ENCODE data around the gene SCAMP2. TPM values are rescaled to one million over a fixed set of nuclear protein-coding genes. Genes with fewer than 3 reads are reported as not detected.
"Not testable (repeated sequence)": the region's sequence is repeated elsewhere in the genome, so short reads cannot be mapped to it uniquely, and the experiment has no call there.

The SCAMP2 gene, protein sequence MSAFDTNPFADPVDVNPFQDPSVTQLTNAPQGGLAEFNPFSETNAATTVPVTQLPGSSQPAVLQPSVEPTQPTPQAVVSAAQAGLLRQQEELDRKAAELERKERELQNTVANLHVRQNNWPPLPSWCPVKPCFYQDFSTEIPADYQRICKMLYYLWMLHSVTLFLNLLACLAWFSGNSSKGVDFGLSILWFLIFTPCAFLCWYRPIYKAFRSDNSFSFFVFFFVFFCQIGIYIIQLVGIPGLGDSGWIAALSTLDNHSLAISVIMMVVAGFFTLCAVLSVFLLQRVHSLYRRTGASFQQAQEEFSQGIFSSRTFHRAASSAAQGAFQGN
- 10 to 100 TPM; 12.3 to 49.9 (median 24.0) TPM for total RNA-seq

DNA sequence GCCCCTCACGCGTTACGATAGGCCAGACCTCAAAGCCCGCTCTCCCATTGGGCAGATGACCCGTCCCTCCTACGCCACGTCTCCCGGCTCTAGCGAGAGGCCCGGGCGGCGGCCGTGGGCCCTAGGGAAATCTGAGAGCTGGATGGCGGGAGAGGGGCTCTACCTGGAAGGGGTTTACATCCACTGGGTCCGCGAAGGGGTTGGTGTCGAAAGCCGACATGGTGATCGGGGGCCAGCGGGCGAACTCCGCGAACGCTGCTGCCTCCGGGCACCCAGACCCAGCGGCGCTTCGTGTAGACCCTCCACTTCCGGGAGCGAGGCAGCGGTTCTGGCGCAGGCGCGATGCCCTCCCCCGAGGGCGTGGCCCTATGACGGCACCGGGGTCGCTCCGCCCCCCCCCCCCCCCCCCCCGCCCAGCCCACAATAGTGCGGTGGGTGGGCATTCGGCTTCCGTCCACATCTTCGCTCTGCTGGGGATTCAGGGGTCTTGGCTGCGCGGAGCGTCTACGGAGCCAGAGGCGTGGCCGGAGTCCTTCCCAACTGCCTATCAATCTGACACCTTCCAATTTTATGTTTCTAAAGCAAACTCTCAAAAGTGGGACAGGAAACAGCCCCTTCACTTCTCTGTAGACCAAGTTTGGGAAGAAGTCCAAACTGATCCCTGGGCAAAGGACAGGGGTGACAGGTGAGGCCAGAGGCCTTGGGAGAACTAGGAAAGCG lies at the start of gene SCAMP2:
Gene SCAMP2, minus strand, starts transcription at position 330 of the 720 bp plus-strand sequence. Its CDS starts 110 bp downstream, at position 220.
- in situ Hi-C loops (cut with MboI; ENCODE audit: low pct_unique_long_range_greater_than_20kb in 2 of 9, low sequenced_read_pairs in 9 of 9, unreplicated experiment in 9 of 9): no loop called here
- Histone ChIP-seq H3K4me3 (peak within 1 kb of the TSS; percentile 55 to 90 (median 63)), H3K27ac (peak within 1 kb of the TSS; percentile 96 to 97), H3K4me1 (replicated peaks in 1 of 2) (peaks cover 10 to 11% of the 10 kb centered on the region in 2 donors)
- 0 to 4% (median 0%) methylated on average over 1 to 8 of the region's 52 CpGs; no CpG with 5 or more reads in 6 of the 10 experiments for WGBS, 10 experiments
- ATAC-seq (replicated peaks in 6 of 8): peak; percentile 94 to 98 (median 96)

DNA sequence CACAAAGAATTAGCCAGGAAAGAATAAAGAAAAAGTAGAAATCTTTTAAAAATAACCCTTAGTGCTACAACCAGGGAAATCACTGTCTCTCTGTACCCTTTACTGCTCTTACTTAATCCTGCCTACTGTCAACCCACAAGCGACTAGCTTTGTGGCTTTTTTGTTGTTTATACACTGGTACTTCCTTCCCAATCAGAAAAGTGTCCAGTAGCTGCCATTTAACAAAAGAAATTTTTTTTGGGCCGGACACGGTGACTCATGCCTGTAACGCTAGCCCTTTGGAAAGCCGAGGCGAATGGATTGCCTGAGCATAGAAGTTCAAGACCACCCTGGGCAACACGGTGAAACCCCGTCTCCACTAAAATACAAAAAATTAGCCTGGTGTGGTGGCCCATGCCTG lies 47.3 kb upstream of the SCAMP2 start:
- no peak overlapping the region for H3K4me3 ChIP-seq
- 94 to 100% (median 96%) methylated on average over 3 to 6 of the region's 8 CpGs; no CpG with 5 or more reads in 4 of the 10 experiments for WGBS, 10 experiments
- no peak for ATAC-seq (replicated peaks in 6 of 8)

DNA sequence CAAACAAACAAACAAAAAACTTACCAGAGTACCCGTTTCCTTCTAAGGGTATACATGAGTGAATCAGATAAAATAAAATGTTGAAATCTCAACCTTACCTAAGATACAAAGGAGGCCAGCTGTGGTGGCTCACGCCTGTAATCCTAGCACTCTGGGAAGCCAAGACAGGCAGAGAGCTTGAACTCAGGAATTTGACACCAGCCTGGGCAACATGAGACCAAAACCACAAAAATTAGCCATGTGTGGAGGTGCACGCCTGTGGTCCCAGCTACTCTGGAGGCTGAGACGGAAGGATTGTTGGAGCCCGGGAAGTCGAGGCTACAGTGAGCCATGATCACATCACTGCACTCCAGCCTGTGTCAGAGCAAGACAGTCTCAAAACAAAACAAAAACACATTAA lies 44.5 kb upstream of the SCAMP2 start:
- H3K4me3 ChIP-seq: no peak overlapping the region
- WGBS, 10 experiments: 85 to 100% (median 93%) methylated on average over 2 to 6 of the region's 6 CpGs; no CpG with 5 or more reads in 3 of the 10 experiments
- in situ Hi-C loops (cut with MboI; ENCODE audit: low pct_unique_long_range_greater_than_20kb in 2 of 9, low sequenced_read_pairs in 9 of 9, unreplicated experiment in 9 of 9): no loop called here
- no peak overlapping the region for H3K27ac ChIP-seq
- no peaks in the 10 kb centered on the region for H3K4me1 ChIP-seq (replicated peaks in 1 of 2)
- no peak for ATAC-seq (replicated peaks in 6 of 8)

More for the DNA sequence above, 47.3 kb upstream of the SCAMP2 start:
- Histone ChIP-seq H3K27ac (no peak overlapping the region), H3K4me1 (replicated peaks in 1 of 2) (no peaks in the 10 kb centered on the region)
- in situ Hi-C loops (cut with MboI; ENCODE audit: low pct_unique_long_range_greater_than_20kb in 2 of 9, low sequenced_read_pairs in 9 of 9, unreplicated experiment in 9 of 9): no loop called here

DNA sequence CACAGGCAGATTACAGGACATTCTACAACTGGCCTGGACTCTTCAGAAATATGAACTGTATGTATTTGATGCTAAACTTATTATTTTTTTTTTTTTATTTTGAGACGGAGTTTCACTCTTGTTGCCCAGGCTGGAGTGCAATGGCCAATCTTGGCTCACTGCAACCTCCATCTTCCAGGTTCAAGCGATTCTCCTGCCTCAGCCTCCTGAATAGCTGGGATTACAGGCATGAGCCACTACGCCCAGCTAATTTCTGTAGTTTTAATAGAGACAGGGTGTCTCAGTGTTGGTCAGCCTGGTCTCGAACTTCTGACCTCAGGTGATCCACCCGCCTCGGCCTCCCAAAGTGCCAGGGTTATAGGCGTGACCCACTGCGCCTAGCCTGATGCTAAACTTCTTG lies 40.6 kb upstream of the SCAMP2 start:
- 75 to 100% (median 97%) methylated on average over 1 to 8 of the region's 8 CpGs; no CpG with 5 or more reads in 2 of the 10 experiments for WGBS, 10 experiments
- ATAC-seq (replicated peaks in 6 of 8); H3K27ac ChIP-seq; in situ Hi-C loops (cut with MboI; ENCODE audit: low pct_unique_long_range_greater_than_20kb in 2 of 9, low sequenced_read_pairs in 9 of 9, unreplicated experiment in 9 of 9); H3K4me1 ChIP-seq (replicated peaks in 1 of 2); H3K4me3 ChIP-seq: not testable (repeated sequence)

DNA sequence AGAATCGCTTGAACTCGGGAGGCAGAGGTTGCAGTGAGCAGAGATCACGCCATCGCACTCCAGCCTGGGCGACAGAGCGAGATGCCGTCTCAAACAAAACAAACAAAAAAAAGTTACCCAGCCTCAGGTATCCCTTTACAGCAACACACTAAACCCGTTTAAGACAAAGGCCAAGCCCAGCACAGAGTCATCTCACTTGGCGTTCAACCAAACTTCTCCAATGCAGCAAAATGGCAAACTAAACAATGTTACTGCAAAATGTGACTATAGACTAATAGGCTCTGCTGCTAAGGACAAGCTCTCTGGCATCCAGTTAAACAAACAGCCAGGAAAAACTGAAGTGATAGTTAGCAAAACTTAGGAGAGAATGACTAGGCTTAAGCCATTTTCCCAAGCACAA lies 39.9 kb upstream of the SCAMP2 start:
- in situ Hi-C loops (cut with MboI; ENCODE audit: low pct_unique_long_range_greater_than_20kb in 2 of 9, low sequenced_read_pairs in 9 of 9, unreplicated experiment in 9 of 9): no loop called here
- H3K4me1 ChIP-seq (replicated peaks in 1 of 2): no peaks in the 10 kb centered on the region
- H3K27ac ChIP-seq: no peak overlapping the region
- H3K4me3 ChIP-seq: no peak overlapping the region
- 79 to 100% (median 98%) methylated on average over 1 to 6 of the region's 9 CpGs; no CpG with 5 or more reads in 4 of the 10 experiments for WGBS, 10 experiments
- peak in 3 of 8 experiments; percentile 5 to 95 (median 54) for ATAC-seq (replicated peaks in 6 of 8)

DNA sequence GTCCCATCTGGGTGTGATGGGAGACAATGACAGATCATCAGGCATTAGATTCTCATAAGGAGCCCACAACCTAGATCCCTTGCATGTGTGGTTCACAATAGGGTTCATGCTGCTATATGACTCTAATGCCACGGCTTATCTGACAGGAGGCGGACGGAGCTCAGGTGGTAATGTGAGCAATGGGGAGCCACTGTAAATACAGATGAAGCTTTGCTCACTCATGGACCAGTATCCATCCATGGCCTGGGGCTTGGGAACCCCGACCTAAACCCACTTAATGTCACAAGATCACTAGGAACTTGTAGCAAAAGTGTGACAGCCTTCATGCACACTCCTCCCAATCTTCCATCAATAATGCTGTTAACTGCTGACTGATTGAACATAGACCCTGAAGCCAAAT lies 35.5 kb upstream of the SCAMP2 start:
- 50 to 100% (median 90%) methylated on average over 1 to 4 of the region's 4 CpGs; no CpG with 5 or more reads in 2 of the 10 experiments for WGBS, 10 experiments

DNA sequence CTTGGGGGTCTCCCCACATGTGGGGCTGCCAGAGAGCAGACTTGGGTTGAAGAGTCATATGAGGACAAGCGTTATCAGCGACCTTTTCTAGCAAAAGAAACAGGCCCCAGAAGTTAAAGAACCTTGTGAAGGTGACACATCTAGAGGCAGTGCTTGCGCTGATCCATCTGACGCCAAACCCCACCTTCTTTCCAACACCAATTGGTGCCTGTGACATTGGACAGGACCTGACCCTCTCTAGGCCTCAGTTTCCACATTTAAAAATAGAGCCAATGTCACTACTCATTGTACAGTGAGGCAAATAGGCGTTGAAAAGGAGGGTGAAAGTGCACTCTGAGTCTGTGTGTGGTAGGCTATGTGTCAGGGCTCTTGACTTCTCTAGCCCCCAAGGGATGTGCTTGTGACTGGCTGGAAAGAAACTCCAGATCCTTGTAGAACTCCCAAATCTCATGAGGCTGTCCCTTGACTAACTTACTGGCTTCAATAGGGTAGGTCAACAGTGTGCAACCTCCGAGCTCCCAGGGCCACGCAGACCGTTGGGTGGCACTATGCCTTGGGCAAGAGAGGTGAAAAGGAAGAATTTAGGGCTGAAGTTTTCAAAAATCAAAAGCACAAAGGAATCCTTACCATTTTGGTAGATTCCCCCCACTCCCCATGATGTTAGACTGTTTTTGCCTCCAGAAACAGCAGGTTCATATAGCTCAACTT lies 34.2 kb upstream of the SCAMP2 start:
- Histone ChIP-seq H3K4me1 (replicated peaks in 1 of 2) (peaks cover 7 to 11% of the 10 kb centered on the region in 2 donors), H3K27ac (peak overlapping the region; percentile 91 to 93), H3K4me3 (peak overlapping the region; percentile 55 to 95 (median 85))
- WGBS, 10 experiments: 41 to 93% (median 50%) methylated on average over 2 to 6 of the region's 8 CpGs; no CpG with 5 or more reads in 3 of the 10 experiments
- ATAC-seq (replicated peaks in 6 of 8): peak in 3 of 8 experiments; percentile 2 to 10 (median 6)
- in situ Hi-C loops (cut with MboI; ENCODE audit: low pct_unique_long_range_greater_than_20kb in 2 of 9, low sequenced_read_pairs in 9 of 9, unreplicated experiment in 9 of 9): no loop called here

More for the DNA sequence above, 35.5 kb upstream of the SCAMP2 start:
- peaks cover 7 to 11% of the 10 kb centered on the region in 2 donors for H3K4me1 ChIP-seq (replicated peaks in 1 of 2)
- in situ Hi-C loops (cut with MboI; ENCODE audit: low pct_unique_long_range_greater_than_20kb in 2 of 9, low sequenced_read_pairs in 9 of 9, unreplicated experiment in 9 of 9): no loop called here
- H3K4me3 ChIP-seq: no peak overlapping the region
- H3K27ac ChIP-seq: no peak overlapping the region
- no peak for ATAC-seq (replicated peaks in 6 of 8)

DNA sequence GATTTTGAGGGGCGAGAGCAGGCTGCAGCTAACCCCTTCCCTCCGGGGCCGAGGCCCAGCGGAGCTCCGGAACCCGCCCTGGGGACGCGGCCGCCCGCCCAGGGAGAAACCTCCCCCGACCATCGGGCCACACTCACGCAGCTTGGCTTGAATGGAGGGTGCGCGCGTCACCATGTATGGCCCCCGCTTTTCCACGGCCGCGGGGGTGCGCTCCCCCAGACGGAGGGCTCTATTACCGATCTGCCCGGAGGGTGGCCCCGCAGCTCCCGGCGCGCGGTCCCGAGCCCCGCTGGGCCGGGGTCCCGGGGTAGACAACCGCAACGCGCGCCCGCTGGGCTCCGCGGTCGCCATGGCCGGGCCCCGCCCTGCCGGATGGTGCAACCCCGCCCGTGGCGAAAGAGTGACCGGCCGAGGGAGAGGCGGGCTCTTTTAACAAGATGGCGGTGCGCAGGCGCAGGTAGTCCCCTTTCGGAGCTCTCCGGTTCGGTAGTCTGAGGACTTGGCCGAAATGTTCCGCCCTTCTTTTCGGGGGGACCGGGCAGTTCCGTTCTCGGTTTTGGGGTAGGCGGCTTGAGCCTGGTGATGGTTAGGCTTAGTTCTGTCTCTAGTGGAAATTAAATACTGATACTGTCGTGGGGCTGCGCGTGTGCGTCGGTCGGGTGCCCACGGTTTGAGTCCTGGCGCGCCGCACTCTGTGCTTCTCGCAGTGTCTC lies 33.4 kb upstream of the SCAMP2 start, which contains the start of gene FAM219B:
Gene FAM219B, minus strand, starts transcription at position 402 of the 713 bp plus-strand sequence. Its CDS starts 51 bp downstream, at position 351.
- WGBS, 10 experiments: 0 to 5% (median 0%) methylated on average over 1 to 9 of the region's 74 CpGs; no CpG with 5 or more reads in 6 of the 10 experiments
- in situ Hi-C loops (cut with MboI; ENCODE audit: low pct_unique_long_range_greater_than_20kb in 2 of 9, low sequenced_read_pairs in 9 of 9, unreplicated experiment in 9 of 9): no loop called here
- Histone ChIP-seq H3K27ac (peak within 1 kb of the TSS; percentile 91 to 93), H3K4me3 (peak within 1 kb of the TSS; percentile 55 to 95 (median 85)), H3K4me1 (replicated peaks in 1 of 2) (peaks cover 7 to 11% of the 10 kb centered on the region in 2 donors)
- ATAC-seq (replicated peaks in 6 of 8): peak; percentile 84 to 93 (median 91)

DNA sequence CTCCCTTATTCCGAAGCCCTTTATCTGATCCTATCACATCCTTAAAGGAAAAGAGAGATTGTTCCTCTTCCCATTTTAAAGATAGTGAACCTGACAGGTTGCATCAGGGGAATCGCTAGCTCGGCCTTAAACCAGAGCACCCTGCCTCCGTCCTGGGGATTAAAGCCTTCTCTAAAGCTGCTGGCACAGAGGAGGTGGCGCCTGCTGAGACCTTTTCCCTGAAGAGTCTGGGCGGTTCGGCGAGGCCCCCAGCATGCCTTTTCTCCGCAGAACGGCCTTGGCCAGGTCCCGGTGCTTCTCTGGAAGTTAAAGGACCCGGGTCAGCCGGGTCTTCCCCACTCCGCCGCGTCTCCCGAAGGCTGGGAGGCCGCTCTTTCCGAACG lies 32.9 kb upstream of the SCAMP2 start:
- peaks cover 7 to 11% of the 10 kb centered on the region in 2 donors for H3K4me1 ChIP-seq (replicated peaks in 1 of 2)
- WGBS, 10 experiments: 0 to 10% (median 0%) methylated on average over 1 to 5 of the region's 20 CpGs; no CpG with 5 or more reads in 3 of the 10 experiments
- H3K27ac ChIP-seq: peak overlapping the region; percentile 91 to 93
- in situ Hi-C loops (cut with MboI; ENCODE audit: low pct_unique_long_range_greater_than_20kb in 2 of 9, low sequenced_read_pairs in 9 of 9, unreplicated experiment in 9 of 9): no loop called here
- peak in 5 of 8 experiments; percentile 21 to 46 (median 40) for ATAC-seq (replicated peaks in 6 of 8)
- peak overlapping the region; percentile 55 to 95 (median 85) for H3K4me3 ChIP-seq

DNA sequence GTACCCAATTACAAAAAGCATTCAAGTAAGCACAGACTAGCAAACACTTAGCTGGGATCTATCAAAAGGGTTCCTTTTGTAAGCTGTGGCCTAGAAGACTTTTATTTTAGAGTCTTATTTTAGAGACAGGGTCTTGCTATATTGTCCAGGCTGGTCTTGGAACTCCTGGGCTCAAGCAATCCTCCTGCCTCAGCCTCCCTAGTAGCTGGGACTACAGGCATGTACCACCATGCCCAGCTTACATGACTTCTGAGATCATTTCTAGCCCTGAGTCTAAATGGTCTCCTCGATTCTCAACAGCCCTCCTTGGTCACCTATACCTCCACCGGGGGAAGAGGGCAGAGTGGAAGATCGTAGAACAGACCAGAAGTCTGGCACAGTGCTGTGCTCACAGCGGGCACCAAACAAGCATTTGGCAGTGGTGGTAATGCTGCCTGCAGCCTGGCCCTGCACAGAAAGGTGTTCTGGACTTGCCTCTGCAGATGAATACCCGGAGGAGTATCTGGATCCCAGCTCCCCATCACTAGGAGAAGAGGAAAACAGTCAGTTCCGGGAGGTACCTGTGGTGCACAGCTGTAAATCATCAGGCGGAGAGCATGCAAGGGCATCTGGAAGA lies 31.1 kb upstream of the SCAMP2 start:
- 67 to 97% (median 93%) methylated on average over 2 to 6 of the region's 7 CpGs; no CpG with 5 or more reads in 1 of the 10 experiments for WGBS, 10 experiments
- in situ Hi-C loops (cut with MboI; ENCODE audit: low pct_unique_long_range_greater_than_20kb in 2 of 9, low sequenced_read_pairs in 9 of 9, unreplicated experiment in 9 of 9): no loop called here
- peaks cover 7 to 11% of the 10 kb centered on the region in 2 donors for H3K4me1 ChIP-seq (replicated peaks in 1 of 2)
- no peak for ATAC-seq (replicated peaks in 6 of 8)
- H3K4me3 ChIP-seq: no peak overlapping the region
- H3K27ac ChIP-seq: no peak overlapping the region

DNA sequence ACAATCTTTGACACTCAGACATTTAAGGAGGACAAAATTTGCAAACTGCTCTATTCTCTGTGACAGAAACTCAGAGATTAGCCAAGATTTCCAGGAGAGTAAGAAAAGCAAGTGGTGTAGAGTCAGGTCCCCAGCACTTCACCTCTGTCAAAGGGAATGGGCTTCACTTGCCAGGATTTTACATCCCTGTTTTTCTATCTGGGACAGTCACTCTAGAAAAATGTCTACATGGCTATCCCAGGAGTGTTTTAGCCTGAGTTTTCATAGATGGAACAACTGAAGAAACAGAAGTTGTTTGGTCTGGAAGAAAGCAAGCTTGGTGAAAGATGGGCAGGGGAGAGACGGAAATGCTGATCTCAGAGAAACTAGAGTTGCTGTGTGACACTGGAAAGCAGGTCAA lies 30.5 kb upstream of the SCAMP2 start:
- Histone ChIP-seq H3K27ac (no peak overlapping the region), H3K4me1 (replicated peaks in 1 of 2) (peaks cover 7 to 11% of the 10 kb centered on the region in 2 donors), H3K4me3 (no peak overlapping the region)
- in situ Hi-C loops (cut with MboI; ENCODE audit: low pct_unique_long_range_greater_than_20kb in 2 of 9, low sequenced_read_pairs in 9 of 9, unreplicated experiment in 9 of 9): no loop called here
- WGBS, 10 experiments: 92 to 100% (median 100%) methylated on average over 1 of the region's 1 CpG; no CpG with 5 or more reads in 5 of the 10 experiments
- no peak for ATAC-seq (replicated peaks in 6 of 8)
